ENCODE results near the gene USP53.

DNA sequence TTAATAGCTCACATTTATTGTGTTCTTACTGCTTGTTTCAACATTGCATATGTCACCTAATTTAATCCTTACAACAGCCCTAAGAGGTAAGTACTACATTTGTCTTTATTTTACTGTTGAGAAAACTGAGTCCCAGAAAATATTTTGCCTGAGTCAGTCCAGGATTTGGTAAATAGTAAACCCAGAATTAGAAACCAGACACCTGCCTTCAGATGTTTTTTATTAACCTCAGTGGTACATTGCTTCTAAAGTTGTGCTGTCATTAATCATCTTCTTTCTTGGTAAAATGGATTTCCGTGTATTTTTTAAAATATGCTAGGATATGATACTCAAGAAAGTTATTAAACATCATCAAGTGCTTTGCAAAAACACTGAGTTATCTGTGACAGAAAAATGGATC lies 31.4 kb downstream of the USP53 start:
- no peak for TF ChIP-seq ZNF324 (tag by site-specific recombination; IDR thresholded peaks at IDR 0.05)
- TF ChIP-seq, protein P1, sequence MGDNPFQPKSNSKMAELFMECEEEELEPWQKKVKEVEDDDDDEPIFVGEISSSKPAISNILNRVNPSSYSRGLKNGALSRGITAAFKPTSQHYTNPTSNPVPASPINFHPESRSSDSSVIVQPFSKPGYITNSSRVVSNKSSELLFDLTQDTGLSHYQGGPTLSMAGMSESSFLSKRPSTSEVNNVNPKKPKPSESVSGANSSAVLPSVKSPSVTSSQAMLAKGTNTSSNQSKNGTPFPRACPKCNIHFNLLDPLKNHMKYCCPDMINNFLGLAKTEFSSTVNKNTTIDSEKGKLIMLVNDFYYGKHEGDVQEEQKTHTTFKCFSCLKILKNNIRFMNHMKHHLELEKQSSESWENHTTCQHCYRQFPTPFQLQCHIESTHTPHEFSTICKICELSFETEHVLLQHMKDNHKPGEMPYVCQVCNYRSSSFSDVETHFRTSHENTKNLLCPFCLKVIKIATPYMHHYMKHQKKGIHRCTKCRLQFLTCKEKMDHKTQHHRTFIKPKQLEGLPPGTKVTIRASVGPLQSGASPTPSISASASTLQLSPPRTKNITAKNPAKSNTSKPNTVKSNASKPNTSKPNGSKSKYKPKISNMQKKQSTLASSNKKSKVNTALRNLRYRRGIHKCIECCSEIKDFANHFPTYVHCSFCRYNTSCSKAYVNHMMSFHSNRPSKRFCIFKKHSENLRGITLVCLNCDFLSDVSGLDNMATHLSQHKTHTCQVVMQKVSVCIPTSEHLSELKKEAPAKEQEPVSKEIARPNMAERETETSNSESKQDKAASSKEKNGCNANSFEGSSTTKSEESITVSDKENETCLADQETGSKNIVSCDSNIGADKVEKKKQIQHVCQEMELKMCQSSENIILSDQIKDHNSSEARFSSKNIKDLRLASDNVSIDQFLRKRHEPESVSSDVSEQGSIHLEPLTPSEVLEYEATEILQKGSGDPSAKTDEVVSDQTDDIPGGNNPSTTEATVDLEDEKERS (tag by site-specific recombination; IDR thresholded peaks at IDR 0.05): no peak
- no peak for TF ChIP-seq TCF7L2 (IDR thresholded peaks at IDR 0.05; ENCODE audit: borderline replicate concordance, low read depth, low read length)
- no peak for TF ChIP-seq ZNF423 (tag by site-specific recombination; IDR thresholded peaks at IDR 0.05)
- no peak for TF ChIP-seq ZSCAN30 (tag by site-specific recombination; IDR thresholded peaks at IDR 0.05)
- TF ChIP-seq ZNF37A (tag by site-specific recombination; IDR thresholded peaks at IDR 0.05): no peak
- TF ChIP-seq ZNF274 (IDR thresholded peaks at IDR 0.05; ENCODE audit: low read length): no peak
- TF ChIP-seq ZNF274 (tag by site-specific recombination; IDR thresholded peaks at IDR 0.05; ENCODE audit: borderline replicate concordance): no peak
- TF ChIP-seq ZBTB17 (tag by site-specific recombination; IDR thresholded peaks at IDR 0.05): no peak
- no peak for TF ChIP-seq MEIS1 (CRISPR knock-in tag; IDR thresholded peaks at IDR 0.05; ENCODE audit: borderline replicate concordance)
- no peak for TF ChIP-seq ZNF530 (tag by site-specific recombination; IDR thresholded peaks at IDR 0.05; ENCODE audit: low read depth)
